Activated CD4-positive, alpha-beta T cell treated with anti-CD3 and anti-CD28 coated beads, Interleukin-2, amount 10 ng/mL, durations not matched to agents 7 days and 5 days (primary cell): ENCODE measurements around the gene SPR. TPM values are rescaled to one million over a fixed set of nuclear protein-coding genes. Genes with fewer than 3 reads are reported as not detected.

Experiments used
- CTCF ChIA-PET: fragments of 350-600 bp; sonication (Branson Sonifier 250); formaldehyde crosslinking; loops from one replicate; lab custom pipeline; 2021; ENCODE audit warnings: antibody characterized with exemption; lab: Charles Lee
- POLR2A ChIA-PET: fragments of 350-600 bp; sonication (Branson Sonifier 250); formaldehyde crosslinking; loops from one replicate; lab custom pipeline; 2021; ENCODE audit warnings: antibody characterized with exemption; lab: Charles Lee
- DNase-seq: peaks from one replicate; pipeline ENCODE4 v3.0.0-alpha.2; 2020
- H3K27ac Mint-ChIP-seq: one replicate; pipeline ENCODE4 v1.8.0; 2021; ENCODE audit warnings: mild to moderate bottlenecking, moderate library complexity, mixed read lengths
- H3K27me3 Mint-ChIP-seq: one replicate; pipeline ENCODE4 v1.8.0; 2021; ENCODE audit warnings: mixed read lengths
- H3K36me3 Mint-ChIP-seq: one replicate; pipeline ENCODE4 v1.8.0; 2021; ENCODE audit warnings: low read depth, mixed read lengths
- H3K4me1 Mint-ChIP-seq: one replicate; pipeline ENCODE4 v1.8.0; 2021; ENCODE audit warnings: mixed read lengths
- H3K4me3 Mint-ChIP-seq: one replicate; pipeline ENCODE4 v1.8.0; 2021; ENCODE audit warnings: mild to moderate bottlenecking, moderate library complexity, mixed read lengths
- H3K9me3 Mint-ChIP-seq: one replicate; pipeline ENCODE4 v1.8.0; 2021; ENCODE audit warnings: mixed read lengths
- total RNA-seq, 2 experiments: library from RNA; stranded (reverse); gene quantifications; one replicate each; pipeline ENCODE4 v1.2.3, GENCODE V29; 2021

SPR gene
- total RNA-seq, 2 experiments from 2014 or later: 0.12 to 0.44 TPM

DNA sequence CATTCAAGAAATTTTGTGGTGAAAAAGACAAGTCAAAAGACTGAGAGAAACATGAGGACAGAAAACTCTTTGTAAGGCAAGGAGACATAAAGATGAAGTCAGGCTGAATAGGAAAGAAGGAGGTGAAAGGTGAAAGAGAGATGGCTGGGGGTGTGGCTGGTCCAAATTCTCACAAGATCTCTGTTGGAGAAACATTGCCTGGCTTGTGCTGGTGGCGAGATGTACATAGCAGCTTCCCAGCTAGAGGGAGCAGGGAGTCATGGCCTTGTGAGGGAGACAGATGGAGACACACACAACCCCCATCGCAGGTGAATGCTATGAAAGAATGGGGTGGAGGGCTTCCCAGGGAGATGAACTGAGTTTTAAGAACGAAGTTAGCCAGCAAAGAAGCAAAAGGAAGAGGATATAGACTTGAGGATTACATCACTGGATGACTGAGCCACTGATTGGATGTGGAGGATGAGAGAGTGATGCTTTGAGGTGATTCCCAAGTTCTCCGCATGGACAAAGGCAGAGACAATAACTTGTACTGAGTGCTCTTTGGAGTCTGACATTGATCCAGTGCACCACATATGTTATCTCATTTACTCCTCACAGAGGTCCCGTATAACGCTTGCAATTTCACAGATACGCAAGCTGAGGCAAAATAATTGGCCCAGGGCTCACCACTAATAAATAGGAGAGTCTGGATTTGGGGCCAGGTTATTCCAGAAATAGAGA is 26.4 kb downstream of the SPR start:
- Mint-ChIP-seq H3K27ac (no peak overlapping the region), H3K9me3 (no peaks in the 10 kb centered on the region), H3K4me1 (peaks cover 11% of the 10 kb centered on the region), H3K36me3 (no peaks in the 10 kb centered on the region), H3K27me3 (peaks cover 76% of the 10 kb centered on the region), H3K4me3 (no peak overlapping the region)
- ChIA-PET POLR2A (no interaction called here), CTCF (interaction anchor here (2.4 kb wide), 1 partner anchor 20 kb away, joined by 7 read pairs; no protein-coding TSS in a partner anchor)
- no peak for DNase-seq

- Mint-ChIP-seq H3K4me3 (no peak overlapping the region), H3K36me3 (no peaks in the 10 kb centered on the region), H3K27me3 (peaks cover 79% of the 10 kb centered on the region), H3K27ac (no peak overlapping the region), H3K4me1 (peaks cover 12% of the 10 kb centered on the region), H3K9me3 (no peaks in the 10 kb centered on the region)
- no peak for DNase-seq
- CTCF ChIA-PET: interaction anchor here (2.4 kb wide), 1 partner anchor 21 kb away, joined by 7 read pairs; no protein-coding TSS in a partner anchor
- POLR2A ChIA-PET: no interaction called here
Observed at GRCh38 chr2:72914206-72914559, 27.0 kb downstream of the SPR start.

- DNase-seq: no peak
- CTCF ChIA-PET: interaction anchor here (0.8 to 2.4 kb wide), 4 partner anchors 11 to 263 kb away, joined by 3 to 7 read pairs (median 4); no protein-coding TSS in a partner anchor
- Mint-ChIP-seq H3K4me3 (peak overlapping the region; percentile 32), H3K27ac (no peak overlapping the region), H3K4me1 (peaks cover 12% of the 10 kb centered on the region), H3K36me3 (no peaks in the 10 kb centered on the region), H3K27me3 (peaks cover 79% of the 10 kb centered on the region), H3K9me3 (no peaks in the 10 kb centered on the region)
- POLR2A ChIA-PET: no interaction called here
Observed at GRCh38 chr2:72914589-72915319, 27.5 kb downstream of the SPR start.

- ChIA-PET POLR2A (no interaction called here), CTCF (interaction anchor here (0.8 to 2.4 kb wide), 4 partner anchors 10 to 262 kb away, joined by 3 to 7 read pairs (median 4); no protein-coding TSS in a partner anchor)
- no peak overlapping the region for H3K27ac Mint-ChIP-seq
- peaks cover 12% of the 10 kb centered on the region for H3K4me1 Mint-ChIP-seq
- DNase-seq: no peak
- no peaks in the 10 kb centered on the region for H3K36me3 Mint-ChIP-seq
- no peaks in the 10 kb centered on the region for H3K9me3 Mint-ChIP-seq
- peak overlapping the region; percentile 32 for H3K4me3 Mint-ChIP-seq
- H3K27me3 Mint-ChIP-seq: peaks cover 76% of the 10 kb centered on the region
Observed at GRCh38 chr2:72915320-72915906, 28.2 kb downstream of the SPR start.

GRCh38 chr2:72915907-72916742 is 28.9 kb downstream of the SPR start:
- Mint-ChIP-seq H3K4me1 (peaks cover 13% of the 10 kb centered on the region), H3K4me3 (peak overlapping the region; percentile 49), H3K9me3 (no peaks in the 10 kb centered on the region), H3K27me3 (peaks cover 73% of the 10 kb centered on the region), H3K27ac (no peak overlapping the region), H3K36me3 (no peaks in the 10 kb centered on the region)
- ChIA-PET POLR2A (no interaction called here), CTCF (interaction anchor here (1.2 to 2.1 kb wide), 4 partner anchors 9 to 34 kb away, joined by 4 to 12 read pairs (median 4); no protein-coding TSS in a partner anchor)
- peak; percentile 18 for DNase-seq

GRCh38 chr2:72916743-72917137 is 29.5 kb downstream of the SPR start:
- Mint-ChIP-seq H3K36me3 (no peaks in the 10 kb centered on the region), H3K27ac (no peak overlapping the region), H3K9me3 (no peaks in the 10 kb centered on the region), H3K4me3 (peak overlapping the region; percentile 54), H3K4me1 (peaks cover 13% of the 10 kb centered on the region), H3K27me3 (peaks cover 73% of the 10 kb centered on the region)
- CTCF ChIA-PET: interaction anchor here (0.9 to 2.1 kb wide), 4 partner anchors 10 to 57 kb away, joined by 3 to 12 read pairs (median 4); no protein-coding TSS in a partner anchor
- POLR2A ChIA-PET: no interaction called here
- DNase-seq: no peak

- Mint-ChIP-seq H3K27me3 (peaks cover 73% of the 10 kb centered on the region), H3K9me3 (no peaks in the 10 kb centered on the region), H3K4me3 (peak within 1 kb of the TSS; percentile 54), H3K36me3 (no peaks in the 10 kb centered on the region), H3K4me1 (peaks cover 13% of the 10 kb centered on the region), H3K27ac (no peak within 1 kb of the TSS)
- ChIA-PET POLR2A (no interaction called here), CTCF (interaction anchor here (0.9 to 2.1 kb wide), 5 partner anchors 9 to 56 kb away, joined by 3 to 12 read pairs (median 4); no protein-coding TSS in a partner anchor)
- peak; percentile 22 for DNase-seq
Observed at GRCh38 chr2:72917138-72917876, 30.1 kb downstream of the SPR start, which contains the start of gene EMX1. Gene EMX1, plus strand, starts transcription at chr2:72917519. Its CDS starts 334 bp downstream, at chr2:72917853.

GRCh38 chr2:72917877-72918553 is 30.8 kb downstream of the SPR start:
- ChIA-PET POLR2A (no interaction called here), CTCF (interaction anchor here (0.9 to 2.1 kb wide), 3 partner anchors 9 to 55 kb away, joined by 4 to 12 read pairs (median 5); no protein-coding TSS in a partner anchor)
- H3K4me1 Mint-ChIP-seq: peaks cover 13% of the 10 kb centered on the region
- H3K4me3 Mint-ChIP-seq: no peak overlapping the region
- no peak overlapping the region for H3K27ac Mint-ChIP-seq
- no peaks in the 10 kb centered on the region for H3K36me3 Mint-ChIP-seq
- DNase-seq: no peak
- H3K9me3 Mint-ChIP-seq: no peaks in the 10 kb centered on the region
- H3K27me3 Mint-ChIP-seq: peaks cover 74% of the 10 kb centered on the region

- Mint-ChIP-seq H3K36me3 (no peaks in the 10 kb centered on the region), H3K4me1 (peaks cover 17% of the 10 kb centered on the region), H3K27me3 (peaks cover 68% of the 10 kb centered on the region), H3K4me3 (peak overlapping the region; percentile 6), H3K27ac (no peak overlapping the region), H3K9me3 (no peaks in the 10 kb centered on the region)
- POLR2A ChIA-PET: no interaction called here
- no peak for DNase-seq
- CTCF ChIA-PET: interaction anchor here (1.1 to 1.8 kb wide), 2 partner anchors 8 to 26 kb away, joined by 3 to 5 read pairs; no protein-coding TSS in a partner anchor
Observed at GRCh38 chr2:72919414-72920317, 32.5 kb downstream of the SPR start.

DNA sequence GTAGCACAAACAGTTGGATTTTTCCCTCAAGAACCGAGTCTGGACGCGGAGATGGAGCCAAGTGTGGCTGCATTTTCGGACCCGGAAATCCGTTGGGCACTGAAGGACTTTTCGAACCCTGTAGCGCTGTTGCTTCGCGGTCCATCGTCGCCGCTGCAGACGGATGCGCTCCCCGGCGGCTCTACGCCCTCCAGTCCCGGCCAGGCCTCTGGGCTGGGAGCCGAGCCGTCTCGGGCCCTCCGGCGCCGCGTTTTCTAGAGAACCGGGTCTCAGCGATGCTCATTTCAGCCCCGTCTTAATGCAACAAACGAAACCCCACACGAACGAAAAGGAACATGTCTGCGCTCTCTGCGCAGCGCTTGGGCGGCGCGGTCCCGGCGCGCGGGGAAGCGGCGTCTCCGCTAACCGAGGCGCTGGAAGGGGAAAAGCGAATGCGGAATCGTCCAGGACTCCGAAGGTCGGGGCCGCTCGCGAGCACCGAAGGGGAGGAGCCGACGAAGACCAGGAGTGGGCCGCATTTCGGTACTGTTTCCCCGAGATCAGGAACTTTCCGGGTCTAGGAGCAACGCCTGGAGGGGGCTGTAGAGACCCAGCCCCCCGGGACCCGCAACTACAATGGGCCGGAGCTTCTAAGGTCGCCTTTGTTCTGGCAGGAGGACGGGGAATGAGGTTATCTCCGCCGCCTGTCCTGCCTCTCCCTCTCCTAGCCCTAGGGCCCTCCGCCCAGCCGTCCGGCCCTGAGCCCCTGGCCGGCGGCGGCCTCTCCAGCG is 33.3 kb downstream of the SPR start:
- H3K9me3 Mint-ChIP-seq: no peaks in the 10 kb centered on the region
- peak overlapping the region; percentile 38 for H3K4me3 Mint-ChIP-seq
- CTCF ChIA-PET: no interaction called here
- DNase-seq: no peak
- peaks cover 11% of the 10 kb centered on the region for H3K4me1 Mint-ChIP-seq
- no peak overlapping the region for H3K27ac Mint-ChIP-seq
- H3K27me3 Mint-ChIP-seq: peaks cover 66% of the 10 kb centered on the region
- H3K36me3 Mint-ChIP-seq: no peaks in the 10 kb centered on the region
- POLR2A ChIA-PET: no interaction called here
